Breast epithelium (tissue), 3 donors: ENCODE measurements around the gene CNTNAP2.

Experiments
- CTCF ChIP-seq, 3 donors: fragments of 450-650 bp; IDR thresholded peaks; one replicate each; pipeline ENCODE4 v1.5.1; 2016 to 2017; ENCODE audit warnings: antibody characterized with exemption in 3 of 3, mild to moderate bottlenecking in 3 of 3, moderate library complexity in 3 of 3
- POLR2A ChIP-seq: fragments of 450-650 bp; IDR thresholded peaks from one replicate; pipeline ENCODE4 v1.6.1; 2016; ENCODE audit warnings: antibody characterized with exemption, mild to moderate bottlenecking, moderate library complexity
- POLR2AphosphoS5 ChIP-seq, 3 donors: sonication (generic); formaldehyde crosslinking; IDR thresholded peaks; one replicate each; pipeline ENCODE4 v1.6.1; 2017; ENCODE audit warnings: antibody characterized with exemption in 3 of 3

- no peak for TF ChIP-seq POLR2A
- TF ChIP-seq CTCF (IDR thresholded peaks at IDR 0.05), result no peak
- no peak for TF ChIP-seq POLR2AphosphoS5 (IDR thresholded peaks at IDR 0.05)
These were observed 2019.4 kb downstream of the CNTNAP2 start for GRCh38 chr7:148135997-148136396.
